Naive thymus-derived CD8-positive, alpha-beta T cell (primary cell): ENCODE results near the gene MTA1. TPM values are rescaled to one million over a fixed set of nuclear protein-coding genes. Genes with fewer than 3 reads are reported as not detected.

Experiments used
- ATAC-seq, 2 donors: fragments of 150-1000 bp; cut with Tn5 transposase in 1 of 2; sonication (Bioruptor Pico), chemical (Tn5 transposase) in 1 of 2; 1 replicate in 1 of 2; 2 replicates in 1 of 2; pipeline ENCODE4 v1.10.0; 2021; ENCODE audit warnings: mild to moderate bottlenecking in 2 of 2, moderate library complexity in 2 of 2
- POLR2A ChIA-PET: fragments of 350-600 bp; sonication (Branson Sonifier 250); formaldehyde crosslinking; loops from one replicate; lab custom pipeline; 2021; ENCODE audit warnings: antibody characterized with exemption; lab: Charles Lee
- DNase-seq, 10 donors: peaks; one replicate each; pipeline versions ENCODE4 v3.0.0 to v3.0.0-alpha.2; 2020 to 2022
- H3K27ac Mint-ChIP-seq, 10 donors: one replicate each; pipeline ENCODE4 v1.8.0; 2020 to 2022; ENCODE audit warnings: mild to moderate bottlenecking in 10 of 10, mixed read lengths in 10 of 10, moderate library complexity in 4 of 10, inconsistent platforms in 1 of 10
- H3K27me3 Mint-ChIP-seq, 5 donors: one replicate each; pipeline ENCODE4 v1.8.0; 2021 to 2022; ENCODE audit warnings: mixed read lengths in 5 of 5
- H3K36me3 Mint-ChIP-seq, 3 donors: one replicate each; pipeline ENCODE4 v1.8.0; 2020 to 2022; ENCODE audit warnings: mixed read lengths in 3 of 3, mild to moderate bottlenecking in 2 of 3, inconsistent platforms in 1 of 3
- H3K4me1 Mint-ChIP-seq, 4 donors: one replicate each; pipeline ENCODE4 v1.8.0; 2021 to 2022; ENCODE audit warnings: mixed read lengths in 4 of 4
- H3K4me3 Mint-ChIP-seq, 10 donors: one replicate each; pipeline ENCODE4 v1.8.0; 2020 to 2022; ENCODE audit warnings: mild to moderate bottlenecking in 10 of 10, mixed read lengths in 10 of 10, moderate library complexity in 6 of 10, inconsistent platforms in 1 of 10
- H3K9me3 Mint-ChIP-seq, 9 donors: one replicate each; pipeline ENCODE4 v1.8.0; 2020 to 2022; ENCODE audit warnings: mixed read lengths in 9 of 9, mild to moderate bottlenecking in 3 of 9, inconsistent platforms in 1 of 9, moderate library complexity in 1 of 9
- polyA plus RNA-seq, 3 donors: library from polyadenylated mRNA; unstranded; fragments of 300-500 nt; fragmentation: Illumina TruSeq; gene quantifications; one replicate each; pipeline ENCODE4 v1.2.3, GENCODE V29; 2021
- total RNA-seq, 8 experiments: library from RNA in 2 of 8; stranded (reverse) in 2 of 8; gene quantifications; one replicate each; pipeline ENCODE4 v1.2.3 and lab custom pipeline; 2021 to 2026

Gene MTA1
- total and polyA plus RNA-seq, 5 experiments from 2014 or later, result 3.1 to 142 (median 6.5) TPM

GRCh38 chr14:105445901-105446845 is 26.5 kb downstream of the MTA1 start:
- POLR2A ChIA-PET, result interaction anchor here (1.5 kb wide), 1 partner anchor 30 kb away, joined by 6 read pairs; no protein-coding TSS in a partner anchor
- no peak for ATAC-seq
- DNase-seq, result peak in 1 of 10 donors; percentile 47
- Mint-ChIP-seq H3K4me1 (peaks cover 0 to 5% (median 4%) of the 10 kb centered on the region in 4 donors), H3K27me3 (no peaks in the 10 kb centered on the region), H3K36me3 (peaks cover 0 to 8% (median 3%) of the 10 kb centered on the region in 3 donors), H3K9me3 (no peaks in the 10 kb centered on the region), H3K4me3 (no peak overlapping the region), H3K27ac (peak overlapping the region in 1 of 10 donors; percentile 47)

GRCh38 chr14:105446971-105447370 is 27.3 kb downstream of the MTA1 start:
- H3K4me1 Mint-ChIP-seq, result peaks cover 0 to 2% (median under 1%) of the 10 kb centered on the region in 4 donors
- ATAC-seq, result no peak
- POLR2A ChIA-PET, result interaction anchor here (1.3 kb wide), 1 partner anchor 42 kb away, joined by 4 read pairs; no protein-coding TSS in a partner anchor
- no peak overlapping the region for H3K4me3 Mint-ChIP-seq
- DNase-seq, result peak in 1 of 10 donors; percentile 62
- no peak overlapping the region for H3K27ac Mint-ChIP-seq
- H3K36me3 Mint-ChIP-seq, result peaks cover 0 to 7% (median 0%) of the 10 kb centered on the region in 3 donors
- no peaks in the 10 kb centered on the region for H3K27me3 Mint-ChIP-seq
- H3K9me3 Mint-ChIP-seq, result no peaks in the 10 kb centered on the region

GRCh38 chr14:105447651-105448640 is 28.3 kb downstream of the MTA1 start:
- no peaks in the 10 kb centered on the region for H3K9me3 Mint-ChIP-seq
- H3K36me3 Mint-ChIP-seq, result peaks cover 0 to 14% (median 0%) of the 10 kb centered on the region in 3 donors
- H3K4me1 Mint-ChIP-seq, result peaks cover 0 to 4% (median 0%) of the 10 kb centered on the region in 4 donors
- no peaks in the 10 kb centered on the region for H3K27me3 Mint-ChIP-seq
- DNase-seq (peak in 1 of 10 donors; percentile 51), ATAC-seq (no peak)
- POLR2A ChIA-PET, result interaction anchor here (0.9 to 1.5 kb wide), 3 partner anchors 29 to 42 kb away, joined by 4 read pairs; partner anchors contain the start of gene MTA1
- no peak overlapping the region for H3K4me3 Mint-ChIP-seq
- peak overlapping the region in 3 of 10 donors; percentile 5 to 31 (median 11) for H3K27ac Mint-ChIP-seq

GRCh38 chr14:105448706-105449111 is 29.1 kb downstream of the MTA1 start:
- no peaks in the 10 kb centered on the region for H3K9me3 Mint-ChIP-seq

GRCh38 chr14:105449276-105450122 is 29.9 kb downstream of the MTA1 start:
- H3K4me3 Mint-ChIP-seq, result no peak overlapping the region
- ATAC-seq (no peak), DNase-seq (peak in 1 of 10 donors; percentile 53)
- H3K27ac Mint-ChIP-seq, result no peak overlapping the region
- H3K4me1 Mint-ChIP-seq, result peaks cover 0 to 4% (median 0%) of the 10 kb centered on the region in 4 donors
- H3K9me3 Mint-ChIP-seq, result no peaks in the 10 kb centered on the region
- H3K36me3 Mint-ChIP-seq, result peaks cover 0 to 24% (median 0%) of the 10 kb centered on the region in 3 donors
- POLR2A ChIA-PET, result interaction anchor here (1.1 kb wide), 1 partner anchor 40 kb away, joined by 6 read pairs; no protein-coding TSS in a partner anchor
- no peaks in the 10 kb centered on the region for H3K27me3 Mint-ChIP-seq

More at GRCh38 chr14:105448706-105449111, 29.1 kb downstream of the MTA1 start:
- H3K27me3 Mint-ChIP-seq, result no peaks in the 10 kb centered on the region
- H3K4me3 Mint-ChIP-seq, result no peak overlapping the region
- H3K36me3 Mint-ChIP-seq, result peaks cover 0 to 18% (median 0%) of the 10 kb centered on the region in 3 donors
- DNase-seq, result peak; percentile 49 to 80 (median 66)
- POLR2A ChIA-PET, result interaction anchor here (0.9 to 1.5 kb wide), 2 partner anchors 29 to 42 kb away, joined by 4 read pairs; partner anchors contain the start of gene MTA1
- peaks cover 0 to 4% (median 0%) of the 10 kb centered on the region in 4 donors for H3K4me1 Mint-ChIP-seq
- H3K27ac Mint-ChIP-seq, result peak overlapping the region in 1 of 10 donors; percentile 31
- peak; percentile 98 to 99 for ATAC-seq

GRCh38 chr14:105450123-105450505 is 30.5 kb downstream of the MTA1 start:
- Mint-ChIP-seq H3K4me1 (peaks cover 0 to 4% (median 0%) of the 10 kb centered on the region in 4 donors), H3K27me3 (no peaks in the 10 kb centered on the region), H3K27ac (no peak overlapping the region), H3K9me3 (no peaks in the 10 kb centered on the region), H3K36me3 (peaks cover 0 to 29% (median 0%) of the 10 kb centered on the region in 3 donors), H3K4me3 (no peak overlapping the region)
- POLR2A ChIA-PET, result interaction anchor here (1.1 kb wide), 1 partner anchor 40 kb away, joined by 6 read pairs; no protein-coding TSS in a partner anchor
- DNase-seq, result peak in 1 of 10 donors; percentile 58
- no peak for ATAC-seq

- DNase-seq, result peak in 1 of 10 donors; percentile 50
- Mint-ChIP-seq H3K27me3 (no peaks in the 10 kb centered on the region), H3K36me3 (peaks cover 0 to 35% (median 0%) of the 10 kb centered on the region in 3 donors), H3K4me3 (no peak overlapping the region), H3K9me3 (no peaks in the 10 kb centered on the region), H3K4me1 (peaks cover 0 to 6% (median 1%) of the 10 kb centered on the region in 4 donors), H3K27ac (peak overlapping the region in 1 of 10 donors; percentile 40)
- POLR2A ChIA-PET, result interaction anchor here (1.1 to 1.5 kb wide), 2 partner anchors 39 to 41 kb away, joined by 3 to 6 read pairs; no protein-coding TSS in a partner anchor
- no peak for ATAC-seq
These were observed 31.5 kb downstream of the MTA1 start for GRCh38 chr14:105450864-105451720.

GRCh38 chr14:105452963-105453362 is 33.3 kb downstream of the MTA1 start:
- no peaks in the 10 kb centered on the region for H3K9me3 Mint-ChIP-seq
- no peak overlapping the region for H3K4me3 Mint-ChIP-seq
- H3K36me3 Mint-ChIP-seq, result peaks cover 0 to 35% (median 0%) of the 10 kb centered on the region in 3 donors
- no peak overlapping the region for H3K27ac Mint-ChIP-seq
- DNase-seq (no peak), ATAC-seq (no peak)
- POLR2A ChIA-PET, result interaction anchor here (1.3 kb wide), 1 partner anchor 28 kb away, joined by 7 read pairs; no protein-coding TSS in a partner anchor
- H3K4me1 Mint-ChIP-seq, result peaks cover 0 to 6% (median 1%) of the 10 kb centered on the region in 4 donors
- no peaks in the 10 kb centered on the region for H3K27me3 Mint-ChIP-seq

GRCh38 chr14:105453847-105454246 is 34.2 kb downstream of the MTA1 start:
- DNase-seq (no peak), ATAC-seq (no peak)
- H3K36me3 Mint-ChIP-seq, result peaks cover 0 to 35% (median 0%) of the 10 kb centered on the region in 3 donors
- no peaks in the 10 kb centered on the region for H3K27me3 Mint-ChIP-seq
- no peak overlapping the region for H3K27ac Mint-ChIP-seq
- no peaks in the 10 kb centered on the region for H3K9me3 Mint-ChIP-seq
- POLR2A ChIA-PET, result no interaction called here
- H3K4me3 Mint-ChIP-seq, result no peak overlapping the region
- H3K4me1 Mint-ChIP-seq, result peaks cover 0 to 6% (median 1%) of the 10 kb centered on the region in 4 donors

- POLR2A ChIA-PET, result no interaction called here
- ATAC-seq (no peak), DNase-seq (no peak)
- no peak overlapping the region for H3K4me3 Mint-ChIP-seq
- H3K36me3 Mint-ChIP-seq, result peaks cover 0 to 35% (median 0%) of the 10 kb centered on the region in 3 donors
- peaks cover 0 to 6% (median 1%) of the 10 kb centered on the region in 4 donors for H3K4me1 Mint-ChIP-seq
- no peak overlapping the region for H3K27ac Mint-ChIP-seq
- no peaks in the 10 kb centered on the region for H3K9me3 Mint-ChIP-seq
- H3K27me3 Mint-ChIP-seq, result no peaks in the 10 kb centered on the region
These were observed 35.5 kb downstream of the MTA1 start for GRCh38 chr14:105455086-105455640.
